GM08714 (cell line): ENCODE data around the gene FOXB2.

Experiments
- H3K4me3 ChIP-seq: fragments of 200-500 bp; sonication (Bioruptor generic); 2 replicates; pipeline ENCODE4 v1.5.1; 2014; ENCODE audit warnings: mild to moderate bottlenecking, low read length, inconsistent platforms
- ZNF274 ChIP-seq: IDR thresholded peaks from 2 replicates; pipeline ENCODE4 v1.6.1; 2012; ENCODE audit warnings: mild to moderate bottlenecking, low read depth, low read length

FOXB2 gene

DNA sequence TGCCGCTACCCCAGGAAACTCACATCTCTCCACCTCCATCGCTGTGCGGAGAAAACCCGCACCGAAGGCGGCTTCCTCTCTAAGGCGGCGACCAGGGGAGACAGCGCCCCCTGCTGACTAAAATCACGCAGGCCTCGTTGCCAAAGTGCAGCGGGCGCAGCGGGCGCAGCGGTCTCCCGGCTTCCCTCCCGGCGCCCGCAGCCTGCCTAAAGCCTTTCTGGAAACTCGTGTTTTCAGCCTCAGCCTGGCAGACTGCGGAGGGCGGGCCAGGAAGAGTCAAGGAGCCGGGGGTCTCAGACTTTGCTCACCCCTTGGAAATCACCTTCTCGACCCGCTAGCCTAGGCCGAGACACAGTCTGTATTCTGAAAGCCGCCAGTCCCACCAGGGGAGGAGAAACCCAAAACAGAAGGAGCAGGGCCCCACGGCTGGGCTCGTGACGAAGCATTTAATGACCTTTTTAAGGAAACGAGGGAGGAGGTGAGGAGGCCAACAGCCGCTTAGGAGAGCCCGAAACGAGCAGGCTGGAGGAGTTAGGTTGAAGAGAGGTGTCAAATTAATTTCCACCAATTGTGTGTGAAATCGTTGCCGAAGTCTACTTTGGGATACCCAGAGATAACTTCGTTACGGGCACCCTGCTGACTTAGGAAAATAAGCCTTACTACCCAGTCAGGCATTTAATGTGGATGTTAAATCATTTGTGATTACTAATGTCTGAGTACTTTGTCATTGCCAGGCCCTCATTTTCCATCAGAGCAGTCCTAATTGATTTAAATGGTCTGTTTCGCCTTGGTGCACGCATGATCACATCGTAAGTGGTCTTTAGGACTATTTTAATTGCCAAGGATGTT is 7.3 kb upstream of the FOXB2 start:
- no peak overlapping the region for H3K4me3 ChIP-seq
- TF ChIP-seq ZNF274: no peak

DNA sequence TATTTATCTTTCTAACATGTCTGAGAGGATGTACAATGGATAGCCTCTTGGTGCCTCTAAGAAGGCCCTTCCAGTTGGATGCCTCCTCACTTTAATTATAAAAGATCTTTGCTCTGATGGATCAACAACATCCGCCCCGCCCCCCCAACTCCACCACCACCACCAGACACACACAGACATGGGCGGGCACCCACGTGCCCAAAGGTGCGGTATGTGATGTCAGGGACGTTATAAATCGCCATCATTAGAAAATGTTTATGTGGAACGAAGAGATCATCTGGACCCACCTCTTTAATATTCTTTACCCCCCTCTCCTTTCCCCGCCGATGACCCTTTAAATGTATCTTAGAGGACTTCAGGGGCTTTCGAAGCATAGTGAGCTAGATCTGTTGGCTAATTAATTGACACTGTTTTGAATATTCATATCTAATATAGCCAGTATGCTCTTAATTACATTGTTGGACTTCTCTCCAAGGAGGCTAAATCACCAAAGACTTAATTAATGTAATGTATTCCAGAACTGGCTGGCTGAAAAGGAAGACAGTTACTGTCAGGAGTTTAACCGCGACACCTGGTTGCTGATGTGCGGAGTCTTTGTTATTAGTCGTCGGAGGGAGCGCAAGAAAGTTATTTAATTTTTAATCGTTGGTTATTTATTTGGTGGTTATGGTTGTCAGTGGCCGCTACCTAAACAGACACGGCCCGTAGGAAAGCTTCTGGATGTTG is 6.1 kb upstream of the FOXB2 start:
- no peak for TF ChIP-seq ZNF274
- no peak overlapping the region for H3K4me3 ChIP-seq

DNA sequence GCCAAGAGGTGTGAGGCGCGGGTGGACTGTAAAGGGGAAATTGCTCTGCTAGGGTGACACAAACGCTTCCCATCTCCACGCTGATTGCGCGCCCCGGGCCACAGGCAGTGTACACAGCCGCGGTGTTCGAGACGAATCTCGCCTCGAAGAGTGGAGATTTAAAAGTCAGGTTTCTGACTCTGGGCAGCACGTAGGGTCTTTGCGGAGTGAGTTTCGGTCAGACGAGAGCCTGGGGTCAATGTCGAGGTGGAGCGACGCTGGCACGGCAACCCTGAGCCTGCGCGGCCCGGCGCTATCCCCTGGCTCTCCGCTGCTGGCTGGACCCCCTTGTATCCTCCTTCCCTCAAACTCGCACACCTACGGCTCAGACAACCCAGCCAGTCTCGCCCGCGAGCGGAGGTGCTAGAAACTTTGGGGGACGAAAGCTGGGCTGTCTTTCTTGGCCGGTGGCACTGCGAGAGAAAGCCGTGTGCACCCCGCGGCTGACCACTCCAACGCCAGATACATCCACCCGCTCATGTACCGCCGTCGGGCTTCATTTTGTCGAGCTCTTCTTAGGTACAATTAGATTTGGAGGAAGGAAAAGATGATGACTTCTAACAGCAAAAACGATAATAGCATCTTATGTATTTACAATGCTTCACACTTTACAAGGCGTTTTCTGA is 5.4 kb upstream of the FOXB2 start:
- no peak for TF ChIP-seq ZNF274
- H3K4me3 ChIP-seq: no peak overlapping the region

DNA sequence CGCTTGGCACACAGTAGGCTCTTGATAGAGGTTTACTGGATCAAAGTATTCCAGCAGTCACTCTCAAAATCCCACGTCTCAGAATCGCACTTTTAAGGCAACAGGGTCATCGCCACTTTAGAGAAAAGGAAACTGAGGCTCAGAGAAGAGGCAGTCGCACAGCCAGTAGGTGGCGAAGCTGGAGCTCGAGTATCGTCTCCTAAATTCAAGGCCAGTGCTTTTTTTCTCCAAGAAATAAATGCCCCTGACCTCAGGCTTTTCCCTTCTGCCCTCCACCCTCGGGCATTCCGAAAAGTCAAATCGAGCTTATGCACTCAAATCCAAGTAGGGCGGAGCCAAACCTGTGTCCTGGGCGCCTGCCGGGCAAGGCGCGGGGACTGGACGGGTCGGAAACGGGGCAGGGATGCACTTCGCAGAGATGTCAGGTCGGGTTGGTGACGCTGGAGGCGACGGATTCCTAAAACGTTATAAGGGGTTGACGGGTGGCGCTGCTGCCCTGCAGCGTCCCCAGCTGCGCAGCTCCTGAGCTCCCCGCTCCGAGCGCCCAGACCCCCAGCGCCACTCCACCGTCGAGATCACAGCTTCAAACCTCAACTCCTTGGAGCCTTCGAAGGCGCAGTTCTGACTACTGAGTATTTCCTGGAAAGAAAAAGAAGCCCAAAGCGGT is 4.7 kb upstream of the FOXB2 start:
- no peak overlapping the region for H3K4me3 ChIP-seq
- no peak for TF ChIP-seq ZNF274

DNA sequence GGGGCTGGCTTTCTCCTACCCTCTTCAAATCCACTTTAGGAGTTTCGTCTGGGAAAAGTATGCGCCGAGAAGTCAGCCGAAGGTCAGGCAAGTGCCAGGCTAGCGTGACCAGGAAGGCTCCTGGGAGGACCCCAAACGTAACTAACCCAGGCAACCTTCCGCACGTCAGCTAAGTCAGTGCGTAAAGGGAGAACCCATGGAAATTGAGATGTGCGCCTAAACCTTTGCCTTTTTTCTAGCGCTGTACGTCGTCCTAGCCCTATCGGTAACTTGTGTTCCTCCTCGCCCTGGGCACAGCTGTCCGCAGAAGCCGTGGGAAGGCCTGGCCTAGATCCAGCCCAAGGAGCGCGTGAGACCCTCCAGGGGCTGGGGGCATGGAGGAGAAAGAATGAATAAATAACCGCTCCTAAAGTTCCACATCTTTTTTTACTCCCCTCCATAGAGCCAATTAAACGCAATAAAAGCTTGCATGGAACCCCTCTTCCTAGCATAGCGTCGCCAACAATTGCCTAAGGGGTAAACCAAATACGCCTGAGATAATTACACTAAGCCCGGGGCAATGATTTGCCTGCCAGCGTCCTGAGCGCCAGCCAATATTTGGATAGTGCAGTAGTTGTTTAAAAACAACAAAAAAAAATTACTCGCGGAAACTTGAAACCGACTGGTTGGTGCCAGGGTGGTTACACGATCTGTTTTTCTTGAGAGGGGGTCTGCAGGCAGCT is 4.0 kb upstream of the FOXB2 start:
- TF ChIP-seq ZNF274: no peak
- no peak overlapping the region for H3K4me3 ChIP-seq

DNA sequence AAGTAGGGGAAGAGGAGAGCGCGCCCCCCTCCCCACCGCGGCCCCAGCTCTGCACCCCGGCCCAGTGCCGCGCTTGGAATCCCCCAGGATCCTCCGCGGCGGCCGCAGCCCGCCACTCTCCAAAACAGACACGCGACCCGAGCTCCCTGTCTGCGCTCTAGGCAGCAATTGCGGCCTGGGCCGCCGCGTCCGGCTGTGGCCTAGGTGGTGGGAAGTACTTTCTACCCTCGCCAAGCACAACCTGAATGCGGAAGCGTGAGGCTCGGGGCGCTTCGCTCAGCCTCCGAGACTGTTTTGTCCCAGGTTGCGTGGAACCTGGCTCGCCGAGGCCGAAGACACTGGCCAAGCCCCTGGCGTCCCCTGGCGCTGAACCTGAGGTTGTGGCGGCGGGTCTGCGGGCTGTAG is 3.3 kb upstream of the FOXB2 start:
- TF ChIP-seq ZNF274: no peak
- H3K4me3 ChIP-seq: no peak overlapping the region

DNA sequence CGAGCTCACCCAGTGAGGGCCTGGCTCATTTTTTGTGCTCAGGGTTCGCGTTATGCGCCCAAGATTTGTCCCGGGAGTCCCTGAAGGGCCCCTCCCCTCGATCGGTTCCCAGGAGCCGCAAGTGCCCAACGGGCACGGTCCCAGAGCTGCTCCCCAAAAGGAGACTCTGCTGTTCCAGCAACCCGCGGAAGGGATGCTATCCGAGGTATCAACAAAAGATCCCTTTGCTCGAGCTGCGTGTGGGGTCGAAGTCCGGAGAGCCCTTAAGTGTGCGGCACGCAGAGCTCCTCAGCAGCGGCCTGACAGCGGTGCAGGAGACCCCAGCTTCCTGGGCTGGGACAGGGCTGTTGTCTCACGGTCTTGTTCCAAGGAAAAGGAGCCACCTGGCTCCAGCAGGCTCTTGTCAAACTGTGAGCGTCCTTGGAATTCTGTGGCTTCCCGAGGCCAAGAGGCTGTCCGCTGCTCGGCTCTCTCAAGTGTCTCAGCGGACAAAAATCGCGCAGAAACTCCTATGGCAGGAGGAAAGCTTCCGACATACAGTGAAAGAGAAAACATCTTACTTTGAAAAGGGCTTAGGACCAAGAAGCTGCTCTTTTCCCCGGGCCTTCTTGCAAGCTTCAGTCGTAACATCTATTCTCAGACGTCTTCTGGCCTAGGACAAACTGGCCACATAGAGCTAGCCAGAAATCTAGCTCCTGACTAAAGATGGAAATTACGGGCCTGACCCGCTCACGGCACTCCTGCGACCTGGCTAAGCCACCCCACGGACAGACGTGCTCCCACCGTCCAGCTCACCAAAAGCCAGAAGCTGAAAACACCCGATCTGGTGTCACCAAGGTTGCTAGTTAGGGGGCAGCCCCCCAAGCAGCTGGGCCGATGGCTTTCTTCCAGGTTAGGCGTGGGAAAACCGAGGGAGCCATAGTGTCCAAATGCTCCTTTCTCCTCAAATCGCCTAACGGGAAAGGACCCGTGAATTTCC is 2.6 kb upstream of the FOXB2 start:
- TF ChIP-seq ZNF274: no peak
- H3K4me3 ChIP-seq: no peak overlapping the region

DNA sequence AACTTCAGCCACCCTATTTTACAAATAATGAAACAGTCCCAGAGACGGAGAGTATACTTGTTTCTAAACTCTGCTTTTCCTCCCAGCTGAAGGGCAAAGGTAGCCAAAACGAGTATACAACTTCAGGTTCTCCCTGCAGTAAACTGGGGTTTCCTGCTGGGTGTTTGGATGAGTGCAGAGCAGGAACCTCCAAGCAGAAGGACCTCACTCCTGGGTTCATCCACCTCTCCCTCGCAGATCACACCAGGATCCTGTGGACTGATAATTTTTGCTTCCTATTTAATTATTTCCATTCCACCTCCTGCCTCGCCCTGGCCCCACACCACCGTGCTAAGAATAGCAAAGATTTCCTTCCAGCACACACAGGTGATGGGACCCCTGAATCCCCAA is 2.0 kb upstream of the FOXB2 start:
- H3K4me3 ChIP-seq: no peak overlapping the region
- no peak for TF ChIP-seq ZNF274

DNA sequence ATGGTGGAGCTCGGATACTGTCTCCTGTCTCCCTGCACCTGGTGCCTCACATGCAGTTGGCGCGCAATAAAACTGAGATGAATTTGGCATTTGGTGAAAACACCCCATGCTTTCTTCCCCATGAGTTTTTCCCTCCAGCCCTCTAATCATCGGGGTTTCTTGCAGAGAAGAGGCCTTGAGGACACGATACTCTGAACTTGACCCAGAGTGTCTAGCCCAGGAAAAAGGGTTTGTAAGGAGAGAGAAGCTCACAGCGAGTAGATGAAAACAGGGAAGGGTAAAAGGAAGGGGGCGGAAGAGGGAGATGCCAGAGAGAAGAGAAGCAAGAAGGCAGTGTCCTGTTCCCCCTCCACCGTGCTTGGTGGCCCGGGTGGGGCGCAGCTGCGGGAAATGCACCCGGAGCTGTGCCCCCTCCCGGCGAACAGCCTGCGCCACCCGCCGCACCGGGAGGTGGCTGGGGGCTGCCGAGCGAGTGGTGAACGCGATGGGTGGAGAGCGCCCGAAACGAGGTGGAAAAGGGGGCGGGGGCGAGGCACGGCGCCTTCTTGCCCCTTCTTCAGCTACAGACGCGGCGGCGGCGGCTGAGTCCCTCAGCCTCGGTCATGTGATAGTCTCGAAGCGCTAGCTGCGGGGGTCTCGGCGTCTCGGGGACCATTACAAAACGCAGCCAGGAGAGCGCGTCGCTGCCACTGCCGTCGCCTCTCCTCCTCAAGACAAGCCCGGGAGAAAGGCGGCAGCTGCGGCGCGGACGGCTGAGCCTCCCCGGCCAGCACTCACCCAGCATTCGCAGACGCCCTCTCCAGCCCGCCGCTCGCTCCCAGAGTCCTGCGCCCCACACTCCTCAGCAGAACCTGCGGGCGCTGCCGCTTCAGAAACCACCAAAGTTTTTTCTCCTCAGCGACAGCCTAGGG is 1.1 kb upstream of the FOXB2 start:
- TF ChIP-seq ZNF274: no peak

DNA sequence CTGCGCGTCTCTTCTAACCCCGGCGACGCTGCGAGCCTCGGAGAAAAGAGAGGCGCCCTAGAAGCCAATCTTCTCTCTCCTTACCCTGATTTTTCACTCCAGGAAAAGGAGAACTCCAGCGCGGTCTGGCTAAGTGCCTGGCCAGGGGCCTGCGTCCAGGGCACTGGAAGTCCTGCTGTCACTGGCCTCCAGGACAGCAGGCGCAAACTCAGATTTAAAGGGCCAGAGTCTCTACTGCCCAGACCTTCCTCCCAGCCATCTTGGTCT is 553 bp upstream of the FOXB2 start:
- no peak overlapping the region for H3K4me3 ChIP-seq
- no peak for TF ChIP-seq ZNF274

More for the DNA sequence above, 1.1 kb upstream of the FOXB2 start:
- no peak overlapping the region for H3K4me3 ChIP-seq

DNA sequence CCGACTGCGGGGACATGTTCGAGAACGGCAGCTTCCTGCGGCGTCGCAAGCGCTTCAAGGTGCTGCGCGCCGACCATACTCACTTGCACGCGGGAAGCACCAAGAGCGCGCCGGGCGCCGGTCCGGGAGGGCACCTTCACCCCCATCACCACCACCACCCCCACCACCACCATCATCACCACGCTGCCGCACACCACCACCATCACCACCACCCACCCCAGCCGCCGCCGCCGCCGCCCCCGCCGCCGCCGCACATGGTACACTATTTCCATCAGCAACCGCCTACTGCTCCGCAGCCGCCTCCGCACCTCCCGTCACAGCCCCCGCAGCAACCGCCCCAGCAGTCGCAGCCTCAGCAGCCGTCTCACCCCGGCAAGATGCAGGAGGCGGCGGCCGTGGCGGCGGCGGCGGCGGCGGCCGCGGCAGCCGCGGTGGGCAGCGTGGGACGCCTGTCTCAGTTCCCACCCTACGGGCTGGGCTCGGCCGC is 514 bp downstream of the FOXB2 start:
- H3K4me3 ChIP-seq: no peak overlapping the region
- no peak for TF ChIP-seq ZNF274
